Putamen (tissue), 1 donor: ENCODE measurements around the gene NKX6-2.
"Not testable (repeated sequence)": the region's sequence is repeated elsewhere in the genome, so short reads cannot be mapped to it uniquely, and the experiment has no call there.

Source experiments
- DNase-seq: peaks from one replicate; pipeline ENCODE4 v3.0.0-alpha.2; 2016; ENCODE audit warnings: low spot score

Gene NKX6-2

GRCh38 chr10:132797986-132798385, 12.0 kb upstream of the NKX6-2 start:
- not testable (repeated sequence) for DNase-seq

GRCh38 chr10:132796846-132797245, 10.9 kb upstream of the NKX6-2 start:
- DNase-seq, result no peak

- DNase-seq, result no peak
These were observed 8.2 kb upstream of the NKX6-2 start for GRCh38 chr10:132793871-132794849.

- DNase-seq, result no peak
These were observed 7.3 kb upstream of the NKX6-2 start for GRCh38 chr10:132793213-132793612.

DNA sequence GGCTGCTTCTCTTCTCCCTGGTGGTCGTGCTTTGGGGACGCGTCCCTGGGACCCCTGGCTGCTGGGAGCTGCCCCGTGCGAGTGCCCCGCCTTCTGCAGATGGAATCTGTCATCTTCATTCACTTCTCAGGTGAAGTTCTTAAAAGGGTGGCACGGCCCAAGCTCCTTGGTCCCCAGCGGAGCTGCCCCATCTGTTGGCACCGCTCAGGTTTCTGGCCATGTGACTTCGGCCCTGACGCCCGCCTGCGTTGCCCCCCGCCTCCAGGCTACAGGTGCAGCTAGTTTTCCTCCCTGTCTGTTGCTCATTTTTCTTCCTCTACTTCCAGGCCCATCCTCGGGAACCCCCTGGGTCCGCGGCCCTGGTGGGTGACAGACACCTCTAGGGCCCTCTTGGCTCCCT, 6.8 kb upstream of the NKX6-2 start:
- DNase-seq, result no peak

DNA sequence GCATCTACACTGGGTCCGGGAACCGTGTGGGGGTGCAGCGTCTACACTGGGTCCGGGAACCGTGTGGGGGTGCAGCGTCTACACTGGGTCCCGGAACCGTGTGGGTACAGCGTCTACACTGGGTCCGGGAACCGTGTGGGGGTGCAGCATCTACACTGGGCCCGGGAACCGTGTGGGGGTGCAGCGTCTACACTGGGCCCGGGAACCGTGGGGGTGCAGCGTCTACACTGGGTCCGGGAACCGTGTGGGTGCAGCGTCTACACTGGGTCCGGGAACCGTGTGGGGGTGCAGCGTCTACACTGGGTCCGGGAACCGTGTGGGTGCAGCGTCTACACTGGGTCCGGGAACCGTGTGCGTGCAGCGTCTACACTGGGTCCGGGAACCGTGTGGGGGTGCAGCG, 6.2 kb upstream of the NKX6-2 start:
- not testable (repeated sequence) for DNase-seq

GRCh38 chr10:132790934-132791829, 5.2 kb upstream of the NKX6-2 start:
- DNase-seq, result no peak

DNA sequence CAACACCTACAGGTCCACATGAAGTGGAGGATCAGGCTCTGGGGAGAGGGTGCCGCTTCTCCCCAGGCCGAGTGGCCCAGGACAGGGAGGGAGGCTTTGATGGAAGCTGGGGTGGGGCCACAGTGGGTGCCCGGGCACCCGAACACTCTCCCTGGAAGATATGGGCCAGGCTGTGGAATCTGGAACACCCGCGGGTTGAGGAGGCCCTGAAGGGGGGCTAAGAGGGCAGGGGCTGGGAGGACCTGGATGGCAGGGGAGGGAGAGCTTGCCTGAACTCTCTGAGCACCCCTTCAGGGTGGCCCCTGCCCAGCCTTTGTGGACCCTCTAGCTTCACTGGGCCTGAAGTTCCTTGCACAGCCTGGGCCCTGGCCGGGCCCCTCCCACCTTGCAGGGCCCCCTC, 4.5 kb upstream of the NKX6-2 start:
- DNase-seq, result no peak

- no peak for DNase-seq
These were observed 3.8 kb upstream of the NKX6-2 start for GRCh38 chr10:132789659-132790148.

DNA sequence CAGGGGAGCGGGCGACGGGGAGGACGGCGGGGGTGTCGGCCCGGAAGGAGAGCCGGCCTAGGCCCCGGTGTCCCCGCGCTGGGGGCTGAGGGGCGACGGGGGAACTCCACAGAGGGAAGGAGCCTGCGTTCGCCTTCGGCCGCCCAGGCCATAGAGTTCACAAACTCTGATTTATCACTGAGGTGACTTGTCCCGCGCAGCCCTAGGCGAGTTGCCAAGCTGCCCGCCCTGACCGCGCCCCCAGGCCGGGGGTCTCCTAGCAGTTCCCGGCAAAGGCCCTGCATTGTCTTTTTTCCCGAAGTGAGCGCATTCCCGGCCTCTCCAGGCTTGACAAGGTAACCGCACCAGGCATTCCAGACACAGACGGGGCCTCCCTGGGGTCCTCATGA, 2.9 kb upstream of the NKX6-2 start:
- DNase-seq, result no peak

DNA sequence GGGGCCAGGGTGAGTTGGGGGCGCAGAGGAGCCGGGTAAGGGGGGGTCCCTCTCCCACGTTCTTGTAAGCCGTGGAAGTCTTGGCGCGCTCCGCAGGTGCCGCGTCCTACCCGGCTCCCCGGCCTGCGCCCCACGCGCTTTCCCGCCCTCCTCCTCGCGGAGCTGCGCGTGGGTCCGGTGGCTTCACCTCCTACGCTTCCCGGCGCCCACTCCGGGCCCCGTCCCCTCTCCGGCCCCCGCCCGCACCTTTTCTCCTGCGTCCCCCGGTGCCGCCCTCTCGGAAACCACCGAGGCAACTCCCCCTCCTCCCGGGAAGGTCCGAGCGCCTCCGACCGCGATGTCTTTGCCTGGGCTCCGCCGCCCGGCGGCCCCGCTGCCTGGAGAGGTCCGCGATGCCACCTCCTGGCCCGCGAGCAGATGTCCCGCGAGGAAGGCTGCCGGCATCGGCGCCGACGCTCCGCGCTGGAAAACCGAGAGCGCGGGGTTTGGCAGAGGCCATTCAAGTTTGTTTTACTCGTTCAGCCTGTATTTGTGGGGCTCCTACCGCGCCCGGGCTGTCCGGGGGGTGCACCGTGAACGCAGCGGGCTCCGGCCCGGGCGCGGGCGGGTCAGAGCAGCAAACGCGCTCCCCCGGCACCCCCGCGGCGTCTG, 2.4 kb upstream of the NKX6-2 start:
- DNase-seq, result no peak

DNA sequence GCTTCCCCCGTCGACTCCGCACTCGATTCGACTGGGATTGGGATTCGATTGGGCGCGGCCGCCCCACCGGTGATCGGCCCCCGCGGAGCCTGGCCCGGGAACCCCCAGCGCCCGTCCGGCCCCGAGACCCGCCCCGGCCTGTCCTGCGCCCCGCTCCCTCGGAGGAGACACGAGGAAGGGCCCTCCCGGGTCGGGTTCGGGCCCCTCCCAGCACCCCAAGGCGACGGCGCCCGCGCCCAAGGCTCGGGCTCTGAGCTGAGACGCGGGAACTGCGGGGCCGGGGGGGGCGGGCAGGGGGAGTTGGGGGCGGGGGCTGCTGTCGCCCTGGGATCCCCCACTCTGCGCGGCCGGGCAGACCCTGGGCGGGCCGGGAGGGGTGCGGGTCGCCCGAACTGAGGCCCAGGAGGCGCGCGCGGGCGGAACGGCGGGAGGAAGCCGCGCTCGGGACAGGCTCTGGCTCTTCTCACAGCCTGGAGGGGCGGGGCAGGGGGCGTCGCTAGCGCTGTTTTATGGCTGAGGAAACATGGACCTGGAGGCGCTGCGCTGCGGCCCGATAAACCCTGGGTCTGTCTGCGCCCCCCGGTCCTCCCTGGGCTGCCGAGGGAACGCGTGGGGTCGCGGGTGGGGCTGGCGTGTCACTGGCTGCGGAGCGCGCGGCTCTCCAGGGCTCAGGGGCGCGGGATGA, 1.7 kb upstream of the NKX6-2 start:
- DNase-seq, result no peak

GRCh38 chr10:132786884-132787494, 1.0 kb upstream of the NKX6-2 start:
- DNase-seq, result no peak

DNA sequence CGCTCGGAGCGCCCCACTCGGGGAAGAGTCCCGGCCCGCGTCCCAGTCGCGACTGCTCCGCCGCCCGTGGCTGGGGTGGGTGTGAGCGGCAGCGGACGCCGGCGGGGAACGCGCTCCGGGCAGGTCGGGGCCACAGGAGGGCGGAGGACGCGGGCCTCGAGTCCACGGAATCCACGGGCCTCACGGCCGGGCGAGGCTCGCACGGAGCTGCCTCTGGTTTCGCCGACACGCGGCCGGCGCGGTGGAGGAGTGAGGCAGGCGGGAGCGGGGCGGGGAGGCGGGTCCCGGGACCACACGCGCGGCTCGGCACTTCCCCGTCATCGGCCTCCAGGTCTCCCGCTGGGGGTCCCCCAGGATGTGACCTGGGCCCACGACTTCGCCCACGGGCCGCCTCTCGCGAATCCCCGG, 533 bp upstream of the NKX6-2 start:
- no peak for DNase-seq

DNA sequence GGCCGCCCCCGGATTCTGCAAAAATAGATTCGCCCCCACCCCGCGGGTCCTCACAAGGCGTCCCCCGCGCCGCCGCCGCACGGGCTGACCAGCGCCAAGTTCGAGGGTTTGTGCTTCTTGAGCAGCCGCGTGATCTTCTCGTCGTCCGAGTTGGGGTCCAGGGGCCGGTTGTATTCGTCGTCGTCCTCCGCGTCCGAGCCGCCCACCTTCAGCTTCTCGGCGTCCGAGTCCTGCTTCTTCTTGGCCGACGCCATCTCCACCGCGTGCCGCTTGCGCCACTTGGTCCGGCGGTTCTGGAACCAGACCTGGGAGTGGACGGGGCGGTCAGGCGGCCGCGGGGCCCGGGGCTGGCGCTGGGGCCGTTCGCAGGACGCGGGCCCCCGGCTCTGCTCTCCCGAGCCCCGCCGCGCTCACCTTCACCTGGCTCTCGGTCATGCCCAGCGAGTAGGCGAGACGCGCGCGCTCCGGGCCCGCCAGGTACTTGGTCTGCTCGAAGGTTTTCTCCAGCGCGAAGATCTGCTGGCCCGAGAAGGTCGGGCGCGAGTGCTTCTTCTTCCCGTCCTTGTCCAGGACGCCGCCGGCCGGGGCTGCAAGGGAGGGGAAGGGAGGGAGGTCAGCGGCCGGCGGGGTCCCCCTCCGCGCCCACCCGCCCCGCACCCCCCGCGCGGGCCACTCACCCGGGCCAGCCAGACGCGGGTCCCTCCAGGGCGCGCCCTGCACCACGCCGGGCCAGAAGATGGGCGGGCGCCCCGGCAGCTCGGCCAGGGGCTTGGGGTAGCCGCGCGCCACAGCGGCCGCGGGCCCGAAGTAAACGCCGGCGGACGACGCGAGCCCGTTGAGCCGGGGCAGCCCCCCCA, 853 bp downstream of the NKX6-2 start:
- no peak for DNase-seq

DNA sequence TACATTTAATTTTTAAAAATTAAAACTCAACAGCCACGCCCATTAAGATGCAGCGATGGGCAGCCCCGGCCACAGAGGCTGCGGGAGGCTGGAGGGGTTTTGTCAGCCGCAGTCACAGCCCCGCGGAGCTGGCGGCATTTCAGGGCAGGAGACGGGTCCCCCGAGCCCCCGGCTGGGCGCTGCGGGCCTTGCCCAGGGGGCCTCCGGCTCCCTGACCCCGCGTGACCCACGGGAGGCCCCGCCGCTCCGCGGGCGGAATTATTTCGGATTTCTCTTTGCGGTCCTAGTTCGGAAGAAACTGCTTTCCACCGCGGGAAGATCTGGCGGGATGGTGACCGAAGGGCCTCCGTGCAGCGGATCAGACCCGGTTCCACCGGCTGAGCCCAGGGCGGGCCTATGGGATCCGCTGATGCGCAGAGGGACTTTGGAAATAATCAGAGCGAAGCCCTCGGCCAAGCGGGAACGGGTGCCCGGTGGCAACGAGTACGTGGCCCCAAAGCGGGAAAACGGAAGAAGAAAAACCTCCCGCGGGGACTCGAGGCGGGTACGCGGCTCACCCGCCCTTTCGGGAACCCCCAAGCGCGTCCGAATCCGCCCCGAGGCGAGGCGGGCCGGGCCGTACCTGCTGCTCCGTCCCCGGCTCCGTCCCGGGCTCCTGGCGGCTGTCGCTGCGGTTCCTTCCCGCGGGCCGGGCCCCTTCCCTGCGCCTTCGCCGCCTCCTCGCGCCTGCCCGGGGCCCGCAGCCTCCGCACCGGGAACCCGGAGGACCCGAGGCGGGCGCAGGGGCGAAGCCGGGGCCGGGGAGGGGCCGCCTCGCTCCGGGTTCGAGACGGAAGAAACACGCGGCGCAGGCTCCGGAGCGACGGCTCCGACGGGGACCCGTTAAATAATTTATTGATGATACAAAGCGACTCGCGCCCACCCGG, 1.7 kb downstream of the NKX6-2 start:
- DNase-seq, result no peak

GRCh38 chr10:132783165-132783939, 2.6 kb downstream of the NKX6-2 start:
- no peak for DNase-seq

GRCh38 chr10:132781556-132781955, 4.4 kb downstream of the NKX6-2 start:
- DNase-seq, result no peak
